ENCODE data around the gene FANCD2. TPM values are rescaled to one million over a fixed set of nuclear protein-coding genes. Genes with fewer than 3 reads are reported as not detected.
"Not testable (repeated sequence)": the region's sequence is repeated elsewhere in the genome, so short reads cannot be mapped to it uniquely, and the experiment has no call there.

FANCD2 gene
- polyA plus RNA-seq (ENCODE audit: insufficient read length), result 6.4 TPM

- DNase-seq, result peak; percentile 93
Measured at GRCh38 chr3:10026084-10026890, at the start of gene FANCD2. TSS of gene FANCD2 (plus strand) at chr3:10026437. CDS start at chr3:10028658, 2,221 bp downstream.

- no peak for DNase-seq
Measured at GRCh38 chr3:9976721-9977709, 49.2 kb upstream of the FANCD2 start.

- DNase-seq, result no peak
Measured at GRCh38 chr3:9978710-9979305, 47.4 kb upstream of the FANCD2 start.

GRCh38 chr3:9980251-9980650 lies 46.0 kb upstream of the FANCD2 start:
- no peak for DNase-seq

- DNase-seq, result no peak
Measured at GRCh38 chr3:9986230-9986725, 40.0 kb upstream of the FANCD2 start.

- DNase-seq, result no peak
Measured at GRCh38 chr3:9994086-9994844, 32.0 kb upstream of the FANCD2 start.

GRCh38 chr3:10000686-10001085 lies 25.6 kb upstream of the FANCD2 start:
- no peak for DNase-seq

GRCh38 chr3:10002951-10003350 lies 23.3 kb upstream of the FANCD2 start:
- no peak for DNase-seq

GRCh38 chr3:10004506-10004905 lies 21.7 kb upstream of the FANCD2 start:
- DNase-seq, result no peak

GRCh38 chr3:10004960-10005564 lies 21.2 kb upstream of the FANCD2 start:
- DNase-seq, result no peak

GRCh38 chr3:10006048-10006761 lies 20.0 kb upstream of the FANCD2 start:
- DNase-seq, result no peak

GRCh38 chr3:10006762-10007090 lies 19.5 kb upstream of the FANCD2 start:
- DNase-seq, result no peak

- no peak for DNase-seq
Measured at GRCh38 chr3:10007126-10007782, 19.0 kb upstream of the FANCD2 start.

- not testable (repeated sequence) for DNase-seq
Measured at GRCh38 chr3:10008216-10008587, 18.0 kb upstream of the FANCD2 start.

- DNase-seq, result peak; percentile 81
Measured at GRCh38 chr3:10008588-10009344, 17.5 kb upstream of the FANCD2 start.

- DNase-seq, result no peak
Measured at GRCh38 chr3:10010421-10010877, 15.8 kb upstream of the FANCD2 start.

GRCh38 chr3:10010878-10011465 lies 15.3 kb upstream of the FANCD2 start:
- DNase-seq, result peak; percentile 87

GRCh38 chr3:10011631-10012030 lies 14.6 kb upstream of the FANCD2 start:
- DNase-seq, result no peak

- DNase-seq, result no peak
Measured at GRCh38 chr3:10012106-10012505, 14.1 kb upstream of the FANCD2 start.

Data from hindlimb muscle (tissue), 1 donor.